HG03469 (cell line): ENCODE results near the gene HSPA8.
"Not testable (repeated sequence)": the region's sequence is repeated elsewhere in the genome, so short reads cannot be mapped to it uniquely, and the experiment has no call there.

Source experiments
- ATAC-seq: cut with Tn5 transposase; IDR thresholded peaks from one replicate; pipeline ENCODE4 v1.9.1; 2021; ENCODE audit warnings: mild to moderate bottlenecking, moderate library complexity, moderate number of reproducible peaks; ENCODE audit not compliant: unreplicated experiment

HSPA8 gene

DNA sequence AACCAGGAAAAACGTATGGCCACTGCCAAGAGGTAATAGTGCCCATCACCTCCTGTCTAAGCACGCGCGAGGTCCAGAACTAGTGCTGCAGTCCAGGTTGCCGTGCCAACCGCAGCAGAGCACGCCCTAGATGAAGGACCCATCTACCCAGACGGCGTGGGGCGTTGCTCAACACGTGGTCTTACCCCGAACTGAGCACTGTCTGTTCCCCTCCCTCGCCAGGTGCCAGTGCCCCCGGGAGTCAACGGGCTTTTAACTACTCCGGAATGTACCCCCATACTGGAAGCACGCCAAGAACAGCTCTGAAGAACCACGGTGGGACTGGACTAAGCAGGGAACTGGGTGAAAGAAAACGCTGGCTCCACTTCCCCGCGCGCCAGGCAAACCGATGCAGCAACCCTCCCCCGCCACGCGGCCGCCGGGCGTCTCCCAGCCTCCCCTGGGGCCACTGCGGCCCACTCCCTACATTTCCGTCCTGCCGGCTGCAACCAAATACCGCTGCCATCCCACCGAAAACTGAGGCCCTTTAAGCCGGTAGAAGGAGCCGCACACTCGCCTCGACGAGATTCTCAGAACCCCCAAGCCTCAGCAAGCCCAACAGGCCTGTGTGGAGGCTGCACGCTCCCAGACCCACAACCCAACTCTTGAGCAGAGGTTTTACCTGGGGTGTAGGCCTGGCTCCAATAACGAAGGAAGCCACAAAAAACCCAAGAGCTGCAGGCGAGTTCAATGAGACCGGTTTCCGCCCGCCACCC is at the start of gene HSPA8:
HSPA8 (minus strand) TSS at position 734 of the 755 bp plus-strand sequence. CDS start 812 bp downstream, outside the sequence.
- ATAC-seq = no peak

DNA sequence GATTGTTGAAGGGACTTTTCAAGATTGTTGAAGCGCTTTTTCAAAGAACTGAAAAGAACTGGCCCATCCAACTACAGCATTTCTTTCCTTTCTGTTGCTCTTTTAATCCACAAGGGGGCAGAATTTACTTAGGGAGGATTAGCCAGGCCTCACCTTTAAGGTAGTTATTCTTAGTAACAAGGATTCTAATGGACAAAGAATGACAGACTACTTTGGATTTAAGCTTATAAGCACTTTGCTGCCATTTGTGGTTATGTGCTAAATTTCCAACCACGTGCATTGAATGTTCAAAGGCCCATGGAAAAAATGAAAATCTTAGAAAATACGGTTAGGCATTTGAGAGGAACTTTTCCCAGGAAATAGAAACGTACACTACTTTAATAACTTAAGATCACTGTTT is 49.5 kb upstream of the HSPA8 start:
- no peak for ATAC-seq

- ATAC-seq = no peak
These were observed 48.5 kb upstream of the HSPA8 start for GRCh38 chr11:123110397-123110796.

- no peak for ATAC-seq
These were observed 46.1 kb upstream of the HSPA8 start for GRCh38 chr11:123107945-123108495.

- no peak for ATAC-seq
These were observed 42.8 kb upstream of the HSPA8 start for GRCh38 chr11:123104697-123105096.

GRCh38 chr11:123103326-123103980 is 41.5 kb upstream of the HSPA8 start:
- no peak for ATAC-seq

DNA sequence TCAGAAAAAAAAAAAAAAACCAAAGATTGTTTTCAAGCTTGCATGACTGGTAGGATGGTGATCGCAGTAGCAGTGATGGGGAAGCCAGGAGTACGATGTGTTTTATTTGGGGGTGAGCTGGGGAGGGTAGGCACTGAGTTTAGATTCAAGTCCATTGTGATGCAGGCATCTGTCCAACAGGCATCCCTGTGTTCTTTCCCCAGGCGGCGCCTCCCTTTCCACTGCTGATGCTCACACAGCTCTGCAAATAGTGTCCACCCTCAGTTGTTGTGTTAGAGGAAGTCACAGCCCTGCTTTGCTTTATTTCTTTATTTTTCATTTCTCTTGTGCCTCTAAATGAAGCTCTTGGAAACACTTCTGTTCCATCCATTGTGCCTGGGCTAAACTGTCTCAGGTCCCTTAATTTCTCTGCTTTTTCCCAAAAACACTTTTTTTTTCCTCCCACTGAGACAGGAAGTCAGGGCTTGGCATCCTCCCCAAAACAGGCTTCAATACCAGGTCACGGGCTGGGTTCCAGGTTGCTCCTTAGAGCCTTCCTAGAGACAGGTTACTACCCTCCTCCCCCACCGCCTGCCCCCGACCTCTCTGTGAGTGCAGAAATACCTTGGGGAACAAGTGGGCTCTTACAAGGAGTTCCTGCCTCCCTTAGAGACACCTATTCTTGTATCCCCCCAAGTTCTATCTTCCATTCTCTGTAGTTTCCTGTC is 38.6 kb upstream of the HSPA8 start:
- ATAC-seq = no peak

GRCh38 chr11:123098990-123099389 is 37.1 kb upstream of the HSPA8 start:
- ATAC-seq = no peak

DNA sequence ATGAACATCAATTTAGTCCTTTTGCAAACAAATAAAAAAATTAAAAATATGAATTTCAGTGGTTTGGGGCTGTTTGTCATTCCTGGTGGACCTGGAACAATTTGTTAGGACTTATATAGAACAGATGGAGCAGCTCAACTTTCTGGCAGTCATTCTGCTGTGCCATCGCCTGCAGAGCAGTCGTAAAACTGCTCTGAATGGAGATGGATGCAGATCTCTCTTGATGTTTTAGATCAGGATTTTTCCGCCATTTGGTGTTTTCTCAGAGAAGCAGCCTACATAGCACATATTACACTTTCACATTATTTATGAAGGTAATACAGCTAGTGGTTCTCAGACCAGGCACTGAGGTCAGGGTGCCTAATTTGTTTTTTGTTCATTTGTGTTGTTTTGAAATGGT is 31.8 kb upstream of the HSPA8 start:
- no peak for ATAC-seq

GRCh38 chr11:123091506-123091905 is 29.6 kb upstream of the HSPA8 start:
- ATAC-seq = no peak

DNA sequence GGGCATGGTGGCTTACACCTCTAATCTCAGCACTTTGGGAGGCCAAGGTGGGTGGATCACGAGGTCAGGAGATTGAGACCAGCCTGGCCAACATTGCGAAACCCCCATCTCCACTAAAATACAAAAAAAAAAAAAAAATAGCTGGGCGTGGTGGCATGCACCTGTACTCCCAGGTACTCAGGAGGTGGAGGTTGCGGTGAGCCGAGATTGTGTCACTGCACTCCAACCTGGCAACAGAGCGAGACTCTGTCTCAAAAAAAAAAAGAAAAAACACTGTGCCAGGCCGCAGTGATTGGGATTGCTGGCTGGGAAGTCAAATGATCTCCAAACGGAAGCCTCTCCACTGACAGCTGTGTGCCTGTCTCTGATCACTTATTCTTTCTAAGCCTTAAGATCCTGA is 28.2 kb upstream of the HSPA8 start:
- ATAC-seq = not testable (repeated sequence)

DNA sequence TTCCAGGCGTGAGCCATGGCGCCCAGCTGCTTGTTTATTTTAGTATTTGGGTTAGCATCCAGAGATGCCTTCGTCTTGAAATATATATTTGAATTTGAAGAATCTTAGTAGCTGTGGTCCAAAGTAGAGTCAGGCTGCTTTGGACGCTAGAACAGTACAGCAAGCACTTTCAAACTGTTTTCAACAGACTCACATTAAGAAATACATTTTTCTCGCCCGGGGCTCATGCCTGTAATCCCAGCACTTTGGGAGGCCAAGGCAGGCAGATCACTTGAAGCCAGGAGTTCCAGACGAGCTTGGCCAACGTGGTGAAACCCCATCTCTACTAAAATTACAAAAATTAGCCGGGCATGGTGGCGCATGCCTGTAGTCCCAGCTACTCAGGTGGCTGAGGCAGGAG is 27.0 kb upstream of the HSPA8 start:
- ATAC-seq = not testable (repeated sequence)

- not testable (repeated sequence) for ATAC-seq
These were observed 25.7 kb upstream of the HSPA8 start for GRCh38 chr11:123087657-123088056.

GRCh38 chr11:123086305-123086704 is 24.4 kb upstream of the HSPA8 start:
- no peak for ATAC-seq

GRCh38 chr11:123085497-123085896 is 23.6 kb upstream of the HSPA8 start:
- no peak for ATAC-seq

DNA sequence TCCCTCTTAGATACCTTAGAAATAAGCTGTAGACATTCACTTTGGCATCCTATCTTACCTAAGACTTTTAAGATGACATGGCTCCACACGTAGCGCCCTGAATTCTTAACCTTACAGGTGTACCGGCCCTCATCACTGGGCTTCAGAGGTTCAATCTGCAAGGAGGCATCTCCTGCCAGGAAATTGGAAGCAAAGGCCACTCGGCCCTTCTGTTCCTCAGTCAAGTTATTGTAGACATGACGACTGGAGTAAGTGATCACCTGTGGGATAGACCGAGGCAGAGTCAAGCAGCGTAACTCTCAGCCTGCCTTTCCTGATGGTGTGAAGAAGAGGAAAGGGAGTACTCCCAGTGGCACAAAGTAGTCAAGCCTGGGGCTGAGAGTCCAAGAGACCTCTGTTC is 22.5 kb upstream of the HSPA8 start:
- ATAC-seq = no peak

- no peak for ATAC-seq
These were observed 21.7 kb upstream of the HSPA8 start for GRCh38 chr11:123083623-123084029.

DNA sequence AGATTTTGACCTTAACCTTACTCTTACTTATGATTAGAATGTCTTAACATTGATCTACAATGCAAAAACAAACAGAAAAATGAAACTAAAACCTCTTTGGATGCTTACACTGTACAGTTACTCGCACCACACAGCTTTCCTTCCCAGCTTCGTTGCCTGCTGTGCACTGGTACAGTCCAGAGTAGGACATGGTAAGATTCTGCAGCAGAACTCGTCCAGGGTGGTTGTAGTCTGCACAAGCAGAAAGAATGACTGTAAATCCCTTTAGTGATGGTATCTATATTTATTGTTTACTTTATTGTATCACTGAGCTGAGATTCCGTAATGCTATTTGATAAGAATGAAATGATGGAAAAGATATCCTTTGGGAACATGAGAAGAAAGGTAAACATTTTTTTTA is 21.0 kb upstream of the HSPA8 start:
- no peak for ATAC-seq

- ATAC-seq = no peak
These were observed 18.1 kb upstream of the HSPA8 start for GRCh38 chr11:123080015-123080414.

- ATAC-seq = no peak
These were observed 14.5 kb upstream of the HSPA8 start for GRCh38 chr11:123076484-123076883.

- ATAC-seq = no peak
These were observed 11.6 kb upstream of the HSPA8 start for GRCh38 chr11:123073343-123074057.
